Stimulated activated naive B cell treated with anti-CD40 and anti-IgM and Interleukin-4, amounts not matched to agents 10 μg/mL and 1 μg/mL and 100 μg/mL, for 72 hours (primary cell): ENCODE data around the gene COL4A5.

Experiments
- ATAC-seq, 2 donors: fragments of 150-1000 bp; cut with Tn5 transposase; replicated peaks; 2 replicates each; pipeline ENCODE4 v1.10.0; 2021; ENCODE audit warnings: moderate library complexity in 1 of 2
- DNase-seq: peaks from one replicate; pipeline ENCODE4 v3.0.0; 2021
- H3K27ac Mint-ChIP-seq: one replicate; pipeline ENCODE4 v1.8.0; 2022; ENCODE audit warnings: mild to moderate bottlenecking, mixed read lengths
- H3K27me3 Mint-ChIP-seq, 2 donors: one replicate each; pipeline ENCODE4 v1.8.0; 2022; ENCODE audit warnings: mixed read lengths in 2 of 2
- H3K36me3 Mint-ChIP-seq, 2 donors: one replicate each; pipeline ENCODE4 v1.8.0; 2022; ENCODE audit warnings: mixed read lengths in 2 of 2, mild to moderate bottlenecking in 1 of 2
- H3K4me1 Mint-ChIP-seq, 2 donors: one replicate each; pipeline ENCODE4 v1.8.0; 2022; ENCODE audit warnings: mixed read lengths in 2 of 2, mild to moderate bottlenecking in 1 of 2
- H3K4me3 Mint-ChIP-seq, 2 donors: one replicate each; pipeline ENCODE4 v1.8.0; 2022; ENCODE audit warnings: mild to moderate bottlenecking in 2 of 2, mixed read lengths in 2 of 2, moderate library complexity in 1 of 2
- H3K9me3 Mint-ChIP-seq, 2 donors: one replicate each; pipeline ENCODE4 v1.8.0; 2022; ENCODE audit warnings: mixed read lengths in 2 of 2, mild to moderate bottlenecking in 1 of 2

The COL4A5 gene

GRCh38 chrX:108734426-108734825 is 294.8 kb downstream of the COL4A5 start:
- no peak overlapping the region for H3K27ac Mint-ChIP-seq
- no peak for DNase-seq
- H3K4me1 Mint-ChIP-seq, result no peaks in the 10 kb centered on the region
- no peaks in the 10 kb centered on the region for H3K9me3 Mint-ChIP-seq
- no peak overlapping the region for H3K4me3 Mint-ChIP-seq
- peaks cover 42 to 48% of the 10 kb centered on the region in 2 donors for H3K27me3 Mint-ChIP-seq
- H3K36me3 Mint-ChIP-seq, result peaks cover 0 to 5% of the 10 kb centered on the region in 2 donors
- ATAC-seq, result no peak

DNA sequence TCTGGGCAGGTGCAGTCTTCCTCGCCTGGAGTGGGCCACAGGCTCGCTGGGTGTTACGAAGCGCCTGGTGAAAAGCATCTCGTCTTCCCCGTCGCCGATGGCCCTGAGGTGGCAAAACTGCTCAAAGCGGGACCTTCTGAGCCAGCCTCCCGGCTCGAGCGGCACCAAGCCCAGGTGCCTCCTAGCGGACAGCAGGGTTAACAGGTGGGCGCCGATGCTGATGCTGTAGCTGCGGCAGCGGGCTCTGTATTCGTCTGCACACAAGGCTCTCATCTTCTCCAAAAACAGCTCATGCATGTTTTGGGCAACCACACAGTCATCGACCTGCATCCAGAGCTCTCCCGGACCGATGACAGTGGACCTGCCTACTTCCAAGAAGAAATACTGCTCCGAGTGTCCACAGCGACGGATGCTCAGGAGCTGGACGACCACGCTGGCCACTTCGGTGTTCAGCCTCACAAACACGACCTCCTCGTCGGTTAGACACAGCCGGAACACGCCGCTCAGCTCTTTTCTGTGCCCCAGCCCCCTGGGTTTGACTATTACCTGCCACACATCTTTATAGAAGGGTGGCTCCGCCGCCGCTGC is 295.5 kb downstream of the COL4A5 start:
- Mint-ChIP-seq H3K27me3 (peaks cover 42 to 48% of the 10 kb centered on the region in 2 donors), H3K36me3 (peaks cover 0 to 5% of the 10 kb centered on the region in 2 donors), H3K27ac (peak overlapping the region; percentile 42), H3K9me3 (no peaks in the 10 kb centered on the region), H3K4me3 (no peak overlapping the region), H3K4me1 (no peaks in the 10 kb centered on the region)
- ATAC-seq, result no peak
- DNase-seq, result no peak

DNA sequence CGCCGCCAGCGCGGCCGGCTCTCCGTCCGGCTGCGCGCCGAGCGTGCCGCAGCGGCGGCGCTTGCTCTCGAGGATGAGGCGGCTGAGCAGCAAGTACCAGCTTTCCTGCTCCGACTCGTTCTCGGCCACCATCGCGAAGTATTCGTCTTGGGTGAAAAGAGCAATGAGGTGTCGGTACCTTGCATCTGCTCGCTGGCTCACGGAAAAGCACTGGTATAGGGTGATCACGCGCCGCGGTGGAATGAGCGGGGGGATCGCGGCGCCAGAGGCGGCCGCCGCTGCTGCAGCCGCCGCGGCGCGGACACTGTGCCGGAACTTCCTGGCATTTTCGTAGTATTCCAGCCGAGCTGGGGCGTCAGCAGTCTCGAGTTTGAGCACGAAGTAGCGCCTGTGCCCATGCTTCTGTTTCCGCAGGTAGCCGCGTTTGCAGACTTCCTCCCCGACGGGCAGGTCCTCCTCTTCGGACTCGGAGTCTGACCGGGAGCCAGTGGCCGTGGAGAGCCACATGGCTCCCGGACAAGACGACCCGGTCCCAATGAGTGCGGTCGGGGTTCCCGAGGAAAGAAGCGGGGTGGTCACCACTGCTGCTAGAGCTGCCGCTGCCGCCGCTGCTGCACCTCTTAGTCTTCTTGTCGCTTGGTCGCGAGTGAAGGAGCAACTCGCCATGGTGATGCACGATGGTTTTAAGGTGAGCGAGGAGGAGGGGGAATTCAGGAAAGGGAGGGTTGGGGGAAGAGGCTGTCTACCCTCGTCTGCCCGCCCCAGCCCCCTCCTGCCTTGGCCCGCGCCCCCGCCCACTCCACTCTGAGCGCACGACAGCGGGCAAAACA is 296.3 kb downstream of the COL4A5 start:
- H3K9me3 Mint-ChIP-seq, result no peaks in the 10 kb centered on the region
- peaks cover 41 to 48% of the 10 kb centered on the region in 2 donors for H3K27me3 Mint-ChIP-seq
- no peak for DNase-seq
- no peaks in the 10 kb centered on the region for H3K4me1 Mint-ChIP-seq
- peaks cover 0 to 5% of the 10 kb centered on the region in 2 donors for H3K36me3 Mint-ChIP-seq
- no peak for ATAC-seq
- no peak overlapping the region for H3K27ac Mint-ChIP-seq
- peak overlapping the region; percentile 33 to 56 for H3K4me3 Mint-ChIP-seq

DNA sequence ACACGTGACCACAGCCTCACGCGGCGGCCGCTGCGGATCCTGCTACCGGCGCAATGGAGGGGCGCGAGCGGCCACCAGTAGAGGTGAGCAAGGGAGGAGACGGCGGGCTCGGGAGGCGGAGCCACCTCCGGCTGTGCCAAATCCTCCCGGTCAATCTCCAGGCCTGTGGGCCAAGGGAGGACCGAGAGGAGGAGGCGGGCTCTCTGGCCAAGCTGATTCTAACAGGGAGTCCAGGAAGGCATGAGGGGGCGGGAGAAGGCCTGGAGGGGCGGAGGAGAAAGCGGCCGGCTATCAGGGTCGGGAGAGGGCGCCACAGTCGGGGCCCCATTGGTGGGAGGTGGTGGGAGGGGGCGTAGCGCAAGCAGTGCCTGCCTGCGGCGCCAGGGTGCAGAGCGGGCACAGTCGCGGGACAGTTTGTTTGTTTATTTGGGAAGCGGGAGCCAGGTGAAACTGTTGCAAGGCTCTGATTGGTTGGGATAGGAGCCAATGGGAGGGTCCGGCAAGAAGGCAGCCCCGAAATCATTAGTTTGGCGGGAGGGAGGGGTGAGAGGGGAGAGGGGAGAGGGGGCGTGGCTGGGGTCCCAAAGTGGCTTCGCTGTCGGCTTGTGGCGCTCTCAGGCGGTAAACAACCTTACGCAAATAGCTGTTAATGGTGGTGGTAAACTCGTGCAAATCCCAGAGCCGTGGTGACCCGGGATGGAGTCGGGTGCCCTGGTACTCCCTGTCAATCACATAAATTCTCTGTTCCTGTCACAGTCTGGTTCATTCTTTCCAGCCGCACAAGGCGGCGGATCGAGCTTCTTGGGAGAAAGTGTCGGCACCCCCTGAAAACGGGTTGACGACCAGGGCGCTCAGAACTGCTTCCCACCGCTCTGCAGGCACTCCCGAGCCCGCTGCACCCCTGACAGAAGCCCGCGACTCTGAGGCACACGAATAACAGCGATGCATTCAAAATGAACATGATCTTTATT is 297.2 kb downstream of the COL4A5 start, which contains the start of gene IRS4:
TSS of gene IRS4 (minus strand) at position 55 of the 971 bp plus-strand sequence.
- peak within 1 kb of the TSS; percentile 42 for H3K27ac Mint-ChIP-seq
- no peak for DNase-seq
- no peak for ATAC-seq
- peaks cover 0 to 5% of the 10 kb centered on the region in 2 donors for H3K36me3 Mint-ChIP-seq
- H3K27me3 Mint-ChIP-seq, result peaks cover 35 to 48% of the 10 kb centered on the region in 2 donors
- no peaks in the 10 kb centered on the region for H3K4me1 Mint-ChIP-seq
- H3K4me3 Mint-ChIP-seq, result peak within 1 kb of the TSS; percentile 33 to 56
- no peaks in the 10 kb centered on the region for H3K9me3 Mint-ChIP-seq

DNA sequence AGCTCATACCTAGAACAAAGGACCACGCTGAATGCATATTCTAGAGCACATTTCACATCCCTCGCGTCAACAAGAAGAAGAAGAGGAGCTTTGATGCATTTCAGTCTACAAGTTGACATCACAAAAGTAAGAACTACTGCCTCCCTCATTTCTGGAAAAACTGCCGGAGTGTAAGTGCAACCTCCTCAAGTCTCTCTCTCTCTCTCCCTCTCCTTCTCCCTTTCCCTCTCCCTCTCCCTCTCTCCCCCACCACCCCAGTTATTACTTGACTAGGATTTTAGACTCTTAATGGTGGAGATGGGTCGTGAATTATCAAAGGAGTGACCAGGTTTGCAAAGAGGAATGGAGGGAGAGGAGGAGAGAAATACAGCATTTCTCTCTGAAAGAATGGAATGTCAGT is 298.1 kb downstream of the COL4A5 start:
- H3K4me1 Mint-ChIP-seq, result no peaks in the 10 kb centered on the region
- ATAC-seq (no peak), DNase-seq (no peak)
- H3K9me3 Mint-ChIP-seq, result peaks cover 0 to 2% of the 10 kb centered on the region in 2 donors
- H3K4me3 Mint-ChIP-seq, result no peak overlapping the region
- peaks cover 0 to 5% of the 10 kb centered on the region in 2 donors for H3K36me3 Mint-ChIP-seq
- H3K27ac Mint-ChIP-seq, result no peak overlapping the region
- H3K27me3 Mint-ChIP-seq, result peaks cover 30 to 48% of the 10 kb centered on the region in 2 donors

- no peak for DNase-seq
- Mint-ChIP-seq H3K4me1 (no peaks in the 10 kb centered on the region), H3K36me3 (peaks cover 0 to 5% of the 10 kb centered on the region in 2 donors), H3K27ac (no peak overlapping the region), H3K27me3 (peaks cover 12 to 23% of the 10 kb centered on the region in 2 donors), H3K9me3 (peaks cover 0 to 2% of the 10 kb centered on the region in 2 donors), H3K4me3 (no peak overlapping the region)
- ATAC-seq, result no peak
Observed at GRCh38 chrX:108740299-108740774, 300.7 kb downstream of the COL4A5 start.
